ENCODE results near the gene CDT1.

CDT1 gene

GRCh38 chr16:88842806-88843205 lies 39.2 kb downstream of the CDT1 start:
- Histone ChIP-seq H3K36me3 (ENCODE audit: insufficient read depth, insufficient read length, low read length) (peaks cover 48% of the 10 kb centered on the region), H3K27me3 (ENCODE audit: insufficient read depth, insufficient read length) (no peaks in the 10 kb centered on the region), H3K4me1 (ENCODE audit: insufficient read depth, insufficient read length) (peaks cover 4% of the 10 kb centered on the region), H3K9ac (ENCODE audit: insufficient read length, low read depth) (no peak overlapping the region), H3K4me3 (ENCODE audit: insufficient read length, low read depth) (no peak overlapping the region), H3K9me3 (ENCODE audit: insufficient read depth, low read length) (peaks cover 18% of the 10 kb centered on the region; the same call in 1 of the 2 replicates)
- DNase-seq (ENCODE audit: low read depth, low spot score), result no peak
- no peak for TF ChIP-seq SUZ12 (IDR thresholded peaks at IDR 0.05; ENCODE audit: extremely low read depth, insufficient read depth, insufficient read length)
- TF ChIP-seq ZNF274 (IDR thresholded peaks at IDR 0.05; ENCODE audit: low read depth, low read length), result no peak
- no peak for TF ChIP-seq YY1 (IDR thresholded peaks at IDR 0.05; ENCODE audit: insufficient read depth, insufficient read length)

DNA sequence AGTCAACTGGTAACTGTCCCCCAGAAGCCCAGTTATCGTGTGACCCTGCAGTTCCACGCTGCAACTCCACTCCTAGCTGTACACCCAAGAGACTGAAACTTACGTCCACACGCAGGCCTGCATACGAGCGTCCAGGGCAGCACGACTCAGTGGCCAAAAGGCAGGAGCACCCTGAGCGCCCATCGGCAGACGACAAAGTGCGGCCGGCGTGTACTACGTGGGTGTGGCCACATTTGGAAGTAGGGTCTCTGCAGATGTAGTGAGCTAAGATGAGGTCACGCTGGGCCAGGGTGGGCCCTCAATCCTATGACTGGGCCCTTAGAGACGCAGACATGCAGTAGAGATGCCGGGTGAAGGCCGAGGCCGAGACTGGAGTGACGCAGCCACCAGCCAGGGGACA lies 39.7 kb downstream of the CDT1 start:
- Histone ChIP-seq H3K9me3 (ENCODE audit: insufficient read depth, low read length) (peaks cover 18% of the 10 kb centered on the region; the same call in 1 of the 2 replicates), H3K9ac (ENCODE audit: insufficient read length, low read depth) (no peak overlapping the region), H3K27me3 (ENCODE audit: insufficient read depth, insufficient read length) (no peaks in the 10 kb centered on the region), H3K36me3 (ENCODE audit: insufficient read depth, insufficient read length, low read length) (peaks cover 44% of the 10 kb centered on the region), H3K4me1 (ENCODE audit: insufficient read depth, insufficient read length) (peaks cover 4% of the 10 kb centered on the region), H3K4me3 (ENCODE audit: insufficient read length, low read depth) (no peak overlapping the region)
- no peak for DNase-seq (ENCODE audit: low read depth, low spot score)
- TF ChIP-seq SUZ12 (IDR thresholded peaks at IDR 0.05; ENCODE audit: extremely low read depth, insufficient read depth, insufficient read length) (no peak), ZNF274 (IDR thresholded peaks at IDR 0.05; ENCODE audit: low read depth, low read length) (no peak), YY1 (IDR thresholded peaks at IDR 0.05; ENCODE audit: insufficient read depth, insufficient read length) (no peak)

DNA sequence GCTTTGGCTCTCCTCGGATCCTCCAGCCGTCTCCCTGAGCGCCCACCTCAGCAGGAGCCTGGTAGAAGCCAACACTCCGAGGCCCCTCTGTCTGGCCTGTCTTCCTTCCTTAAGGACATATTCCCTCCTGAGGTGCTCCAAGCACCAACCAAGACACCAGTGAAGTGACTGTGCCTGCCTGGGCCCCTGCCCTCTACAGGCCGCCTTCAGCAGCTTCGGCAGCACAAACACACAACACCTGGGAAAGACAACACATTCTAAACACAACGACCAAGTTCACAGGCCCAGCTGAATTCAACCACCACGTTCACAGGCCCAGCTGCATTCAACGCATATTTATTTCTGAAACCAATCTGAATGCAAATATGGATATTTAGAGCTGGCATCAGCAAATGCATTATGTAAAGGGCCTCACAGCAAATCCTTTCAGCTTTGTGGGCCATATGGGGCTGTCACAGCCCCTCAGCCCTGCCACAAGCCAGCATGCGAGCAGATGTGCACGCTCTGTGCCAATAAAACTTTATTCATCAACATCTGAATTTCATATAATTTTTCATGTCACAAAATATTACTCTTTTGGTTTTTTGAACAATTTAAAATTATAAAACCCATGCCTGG lies 40.9 kb downstream of the CDT1 start:
- Histone ChIP-seq H3K27me3 (ENCODE audit: insufficient read depth, insufficient read length) (no peaks in the 10 kb centered on the region), H3K36me3 (ENCODE audit: insufficient read depth, insufficient read length, low read length) (peaks cover 32% of the 10 kb centered on the region), H3K4me3 (ENCODE audit: insufficient read length, low read depth) (no peak overlapping the region), H3K9ac (ENCODE audit: insufficient read length, low read depth) (no peak overlapping the region), H3K9me3 (ENCODE audit: insufficient read depth, low read length) (peaks cover 6% of the 10 kb centered on the region; the same call in 1 of the 2 replicates), H3K4me1 (ENCODE audit: insufficient read depth, insufficient read length) (peaks cover 4% of the 10 kb centered on the region)
- no peak for TF ChIP-seq ZNF274 (IDR thresholded peaks at IDR 0.05; ENCODE audit: low read depth, low read length)
- no peak for DNase-seq (ENCODE audit: low read depth, low spot score)

- H3K36me3 ChIP-seq (ENCODE audit: insufficient read depth, insufficient read length, low read length), result peaks cover 32% of the 10 kb centered on the region
- peaks cover 4% of the 10 kb centered on the region for H3K4me1 ChIP-seq (ENCODE audit: insufficient read depth, insufficient read length)
- no peak overlapping the region for H3K9ac ChIP-seq (ENCODE audit: insufficient read length, low read depth)
- H3K9me3 ChIP-seq (ENCODE audit: insufficient read depth, low read length), result no peaks in the 10 kb centered on the region
- no peak overlapping the region for H3K4me3 ChIP-seq (ENCODE audit: insufficient read length, low read depth)
- no peaks in the 10 kb centered on the region for H3K27me3 ChIP-seq (ENCODE audit: insufficient read depth, insufficient read length)
- no peak for DNase-seq (ENCODE audit: low read depth, low spot score)
- TF ChIP-seq SUZ12 (IDR thresholded peaks at IDR 0.05; ENCODE audit: extremely low read depth, insufficient read depth, insufficient read length) (no peak), YY1 (IDR thresholded peaks at IDR 0.05; ENCODE audit: insufficient read depth, insufficient read length) (no peak), ZNF274 (IDR thresholded peaks at IDR 0.05; ENCODE audit: low read depth, low read length) (no peak)
Measured at GRCh38 chr16:88846088-88846487, 42.5 kb downstream of the CDT1 start.

DNA sequence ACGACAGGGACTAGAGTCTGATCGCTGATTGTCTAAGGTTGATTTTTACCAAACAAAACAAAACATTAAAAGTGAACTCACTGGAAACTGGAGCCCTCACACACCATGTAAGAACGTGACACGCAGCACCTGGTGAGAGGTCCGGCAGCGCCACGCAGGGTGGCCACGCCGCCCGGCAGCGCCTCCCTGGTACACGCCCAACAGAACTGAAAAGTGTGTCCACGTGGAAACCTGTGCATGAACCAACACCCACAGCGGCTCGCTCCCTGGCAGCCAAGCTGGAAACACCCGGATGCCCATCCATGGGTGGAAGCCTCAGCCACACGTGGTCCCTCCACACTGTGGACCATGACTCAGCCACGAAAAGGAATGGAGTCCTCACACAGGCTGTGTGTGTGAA lies 44.1 kb downstream of the CDT1 start:
- no peak overlapping the region for H3K4me3 ChIP-seq (ENCODE audit: insufficient read length, low read depth)
- H3K9ac ChIP-seq (ENCODE audit: insufficient read length, low read depth), result no peak overlapping the region
- no peak for TF ChIP-seq ZNF274 (IDR thresholded peaks at IDR 0.05; ENCODE audit: low read depth, low read length)
- no peak for TF ChIP-seq YY1 (IDR thresholded peaks at IDR 0.05; ENCODE audit: insufficient read depth, insufficient read length)
- H3K4me1 ChIP-seq (ENCODE audit: insufficient read depth, insufficient read length), result peaks cover 4% of the 10 kb centered on the region
- no peaks in the 10 kb centered on the region for H3K27me3 ChIP-seq (ENCODE audit: insufficient read depth, insufficient read length)
- no peak for DNase-seq (ENCODE audit: low read depth, low spot score)
- H3K36me3 ChIP-seq (ENCODE audit: insufficient read depth, insufficient read length, low read length), result peaks cover 30% of the 10 kb centered on the region
- H3K9me3 ChIP-seq (ENCODE audit: insufficient read depth, low read length), result peaks cover 7% of the 10 kb centered on the region; the same call in 1 of the 2 replicates

- H3K4me1 ChIP-seq (ENCODE audit: insufficient read depth, insufficient read length), result peaks cover 4% of the 10 kb centered on the region
- no peaks in the 10 kb centered on the region for H3K27me3 ChIP-seq (ENCODE audit: insufficient read depth, insufficient read length)
- peaks cover 25% of the 10 kb centered on the region for H3K36me3 ChIP-seq (ENCODE audit: insufficient read depth, insufficient read length, low read length)
- no peak overlapping the region for H3K4me3 ChIP-seq (ENCODE audit: insufficient read length, low read depth)
- DNase-seq (ENCODE audit: low read depth, low spot score), result no peak
- peaks cover 7% of the 10 kb centered on the region; the same call in 1 of the 2 replicates for H3K9me3 ChIP-seq (ENCODE audit: insufficient read depth, low read length)
- no peak overlapping the region for H3K9ac ChIP-seq (ENCODE audit: insufficient read length, low read depth)
- TF ChIP-seq YY1 (IDR thresholded peaks at IDR 0.05; ENCODE audit: insufficient read depth, insufficient read length) (no peak), SUZ12 (IDR thresholded peaks at IDR 0.05; ENCODE audit: extremely low read depth, insufficient read depth, insufficient read length) (no peak), ZNF274 (IDR thresholded peaks at IDR 0.05; ENCODE audit: low read depth, low read length) (no peak)
Measured at GRCh38 chr16:88848557-88848956, 45.0 kb downstream of the CDT1 start.

DNA sequence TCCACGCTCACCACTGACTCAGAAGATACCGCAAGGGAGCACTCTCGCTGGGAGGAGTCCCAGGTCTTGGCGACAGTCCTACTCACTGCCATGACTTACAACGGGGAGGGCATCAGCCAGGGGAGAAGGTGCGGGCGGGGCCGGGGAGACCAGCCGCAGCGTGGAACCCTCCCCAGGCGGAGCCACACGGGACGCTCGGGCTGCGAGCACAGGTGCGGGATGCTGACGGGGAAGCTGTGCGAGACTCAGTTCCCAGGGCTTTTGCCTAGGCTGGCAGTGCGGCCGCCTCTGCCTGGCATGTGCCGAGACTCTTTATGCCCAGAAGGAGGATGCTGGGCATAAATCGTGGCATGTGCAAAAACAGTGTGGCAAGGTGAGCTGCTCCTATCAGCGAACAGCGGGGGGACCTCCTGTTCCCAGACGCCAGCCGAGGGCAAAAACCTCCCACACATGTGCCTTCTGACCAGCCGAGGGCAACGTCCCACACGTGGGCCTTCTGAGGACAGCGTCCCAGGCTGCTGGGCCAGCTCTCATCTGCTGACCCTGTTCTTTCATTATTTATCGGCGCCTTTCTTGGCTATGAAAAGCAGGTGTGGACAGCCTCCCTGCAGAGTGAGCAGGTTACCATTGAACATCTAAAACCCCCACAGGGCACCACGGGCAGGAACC lies 47.1 kb downstream of the CDT1 start:
- Histone ChIP-seq H3K9ac (ENCODE audit: insufficient read length, low read depth) (no peak overlapping the region), H3K4me3 (ENCODE audit: insufficient read length, low read depth) (no peak overlapping the region), H3K36me3 (ENCODE audit: insufficient read depth, insufficient read length, low read length) (peaks cover 33% of the 10 kb centered on the region), H3K4me1 (ENCODE audit: insufficient read depth, insufficient read length) (peaks cover 6% of the 10 kb centered on the region), H3K9me3 (ENCODE audit: insufficient read depth, low read length) (peaks cover 7% of the 10 kb centered on the region; the same call in 1 of the 2 replicates), H3K27me3 (ENCODE audit: insufficient read depth, insufficient read length) (no peaks in the 10 kb centered on the region)
- no peak for TF ChIP-seq SUZ12 (IDR thresholded peaks at IDR 0.05; ENCODE audit: extremely low read depth, insufficient read depth, insufficient read length)
- no peak for TF ChIP-seq ZNF274 (IDR thresholded peaks at IDR 0.05; ENCODE audit: low read depth, low read length)
- no peak for TF ChIP-seq YY1 (IDR thresholded peaks at IDR 0.05; ENCODE audit: insufficient read depth, insufficient read length)
- no peak for DNase-seq (ENCODE audit: low read depth, low spot score)

Data from NT2/D1 (cell line).